GM18873 (cell line): ENCODE data around the gene ZNF57.
"Not testable (repeated sequence)": the region's sequence is repeated elsewhere in the genome, so short reads cannot be mapped to it uniquely, and the experiment has no call there.

ENCODE experiments used
- ATAC-seq: cut with Tn5 transposase; IDR thresholded peaks from one replicate; pipeline ENCODE4 v1.9.1; 2021; ENCODE audit warnings: mild to moderate bottlenecking, moderate library complexity, moderate number of reproducible peaks; ENCODE audit not compliant: unreplicated experiment, low FRiP score

The ZNF57 gene

DNA sequence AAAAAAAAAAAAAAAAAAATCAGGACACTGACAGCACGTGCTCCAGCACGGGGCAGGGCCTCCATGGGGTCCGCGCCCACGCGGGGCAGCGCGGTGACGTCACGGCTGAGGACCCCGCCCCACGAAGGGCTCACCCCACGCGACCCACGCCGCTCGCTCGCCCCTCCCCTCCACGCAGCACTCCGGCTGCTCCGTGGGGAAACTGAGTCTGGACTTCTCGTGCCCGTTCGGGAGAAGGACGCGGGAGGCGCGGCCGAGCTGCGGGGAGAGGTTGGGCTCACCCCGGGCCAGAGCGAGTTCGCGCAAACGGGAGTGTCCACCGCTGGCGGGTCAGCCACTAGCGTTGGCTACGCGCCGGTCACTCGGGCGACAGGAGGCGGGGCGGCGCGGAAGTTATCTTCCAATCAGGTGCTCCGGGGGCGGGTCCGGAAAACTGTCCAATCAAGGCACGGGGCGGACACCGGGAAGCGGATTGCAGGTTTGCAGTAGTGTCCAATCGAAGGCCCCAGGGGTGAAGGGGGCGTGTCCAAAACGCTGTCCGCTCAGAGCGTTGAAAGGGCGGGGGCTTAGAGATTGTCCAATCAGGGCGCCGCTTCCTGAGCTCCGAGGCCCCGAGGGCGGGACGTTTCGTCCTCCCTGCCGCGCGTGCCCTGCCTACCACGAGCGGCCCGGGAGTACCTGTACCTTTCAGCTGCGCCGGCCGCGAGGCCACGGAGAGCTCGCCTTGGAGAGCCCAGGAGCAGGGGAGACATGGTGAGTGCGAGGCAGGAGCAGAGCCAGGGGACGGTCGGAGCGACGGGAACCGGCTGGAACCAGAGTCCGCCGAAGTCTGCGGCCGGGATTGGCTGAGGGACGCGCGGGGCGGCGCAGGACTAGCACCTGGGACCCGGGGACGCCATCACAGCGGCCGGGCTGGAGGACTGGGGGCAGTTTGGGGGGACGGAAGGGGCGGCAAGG is at the start of gene ZNF57:
Gene ZNF57 (plus strand): TSS at position 633 of the 957 bp plus-strand sequence. CDS start 118 bp downstream, at position 751.
- ATAC-seq = peak; percentile 93

DNA sequence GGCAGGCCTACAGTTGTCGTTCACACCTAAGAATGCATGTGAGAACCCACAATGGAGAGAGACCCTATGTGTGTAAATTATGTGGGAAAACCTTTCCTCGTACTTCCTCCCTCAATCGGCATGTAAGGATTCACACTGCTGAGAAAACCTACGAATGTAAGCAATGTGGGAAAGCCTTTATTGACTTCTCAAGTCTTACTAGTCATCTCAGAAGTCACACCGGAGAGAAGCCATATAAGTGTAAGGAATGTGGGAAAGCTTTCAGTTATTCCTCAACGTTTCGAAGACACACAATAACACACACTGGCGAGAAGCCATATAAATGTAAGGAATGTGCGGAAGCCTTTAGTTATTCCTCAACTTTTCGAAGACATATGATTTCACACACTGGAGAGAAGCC is 48.1 kb upstream of the ZNF57 start:
- no peak for ATAC-seq

DNA sequence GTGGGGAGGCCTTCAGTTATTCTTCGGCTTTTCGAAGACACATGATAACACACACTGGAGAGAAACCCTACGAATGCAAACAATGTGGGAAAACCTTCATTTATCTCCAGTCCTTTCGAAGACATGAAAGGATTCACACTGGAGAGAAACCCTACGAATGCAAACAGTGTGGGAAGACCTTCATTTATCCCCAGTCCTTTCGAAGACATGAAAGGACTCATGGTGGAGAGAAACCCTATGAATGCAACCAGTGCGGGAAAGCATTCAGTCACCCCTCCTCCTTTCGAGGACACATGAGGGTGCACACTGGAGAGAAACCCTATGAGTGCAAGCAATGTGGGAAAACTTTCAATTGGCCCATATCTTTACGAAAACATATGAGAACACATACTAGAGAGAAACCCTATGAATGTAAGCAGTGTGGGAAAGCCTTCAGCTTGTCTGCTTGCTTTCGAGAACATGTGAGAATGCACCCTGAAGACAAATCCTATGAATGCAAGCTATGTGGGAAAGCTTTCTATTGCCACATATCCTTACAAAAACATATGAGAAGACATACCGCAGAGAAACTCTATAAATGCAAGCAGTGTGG is 47.6 kb upstream of the ZNF57 start:
- no peak for ATAC-seq

DNA sequence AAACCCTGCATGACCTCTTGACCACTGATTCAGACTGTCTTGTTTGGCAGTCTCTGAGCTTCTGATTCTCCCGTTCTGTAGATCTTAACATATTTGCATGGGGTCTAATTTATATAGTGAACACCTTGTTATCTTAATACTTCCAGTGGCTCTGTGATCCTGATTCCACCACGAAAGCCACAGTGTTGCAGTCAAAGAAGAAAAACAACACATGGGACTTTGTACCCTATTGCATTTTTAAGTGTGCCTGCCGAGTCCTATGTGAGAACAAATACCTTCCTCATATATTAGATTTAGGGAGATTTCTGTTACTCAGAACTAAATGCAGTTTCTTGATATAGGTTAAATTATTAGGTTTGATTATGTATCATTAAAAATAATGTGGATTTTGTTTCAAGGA is 45.9 kb upstream of the ZNF57 start:
- ATAC-seq = no peak

DNA sequence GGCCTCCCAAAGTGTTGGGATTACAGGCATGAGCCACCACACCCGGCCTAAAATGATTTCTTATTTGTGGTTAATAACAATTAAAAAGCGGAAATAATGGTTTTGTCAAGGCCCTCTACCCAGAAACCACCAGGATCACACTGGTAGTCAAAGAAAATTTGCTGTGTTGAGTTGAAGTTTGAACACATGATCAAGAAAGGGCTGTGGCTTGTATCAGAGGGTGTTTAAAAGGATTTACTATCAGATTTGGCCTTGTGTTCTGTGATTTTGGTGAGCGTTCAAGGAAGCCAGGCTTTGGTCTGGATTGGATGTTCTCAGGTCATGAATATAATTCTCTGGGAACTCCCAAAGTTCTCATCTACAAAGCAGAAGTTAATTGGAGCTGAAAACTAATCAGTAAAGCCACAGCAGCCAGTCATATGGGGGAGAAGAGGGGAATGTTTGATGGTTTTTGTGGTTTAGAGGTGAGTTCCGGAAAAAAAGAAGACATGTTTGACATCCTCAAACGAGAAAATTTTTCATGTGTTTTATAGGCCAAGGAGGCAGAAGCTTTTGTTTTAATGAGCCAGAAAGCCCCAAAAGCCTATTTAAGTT is 44.2 kb upstream of the ZNF57 start:
- ATAC-seq = no peak

DNA sequence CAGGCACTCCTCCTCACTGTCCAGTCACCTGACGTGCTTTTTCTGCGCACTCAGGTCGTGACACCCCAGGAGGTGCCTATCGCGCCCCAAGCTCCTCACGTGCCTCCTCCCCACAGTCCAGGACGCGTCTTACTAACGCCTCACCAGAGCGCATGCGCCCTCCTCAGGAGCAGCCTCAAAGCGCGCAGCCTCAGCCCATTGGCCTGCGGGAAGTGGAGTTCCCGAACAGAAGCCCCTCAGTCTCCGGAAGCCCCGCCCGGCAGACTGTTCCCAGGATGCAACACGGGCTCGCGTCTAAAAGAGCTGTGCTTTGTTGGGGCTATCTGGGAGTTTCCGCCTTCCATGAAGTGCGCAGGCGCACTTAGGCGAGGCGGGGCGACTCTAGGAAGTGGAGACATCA is 41.9 kb upstream of the ZNF57 start:
- ATAC-seq = no peak

DNA sequence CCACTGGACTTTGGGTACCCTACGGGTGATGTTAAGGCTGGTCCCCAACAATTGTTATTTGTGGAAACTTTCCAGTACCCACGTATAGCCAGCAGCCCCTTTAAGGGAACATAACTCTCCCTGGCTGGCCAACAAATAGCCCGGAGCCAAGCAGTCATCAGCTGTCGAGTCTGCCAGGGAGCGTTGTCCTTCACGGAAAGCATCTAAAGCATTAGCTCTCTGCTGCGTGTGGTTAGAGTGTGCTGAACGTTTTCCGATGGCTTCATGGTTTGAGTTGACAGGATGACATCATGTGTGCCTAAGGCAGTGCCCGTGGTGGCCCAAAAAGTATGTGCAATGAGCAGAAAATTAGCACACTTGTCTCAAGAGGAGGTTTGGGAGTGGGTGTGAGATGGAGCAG is 36.9 kb upstream of the ZNF57 start:
- no peak for ATAC-seq

DNA sequence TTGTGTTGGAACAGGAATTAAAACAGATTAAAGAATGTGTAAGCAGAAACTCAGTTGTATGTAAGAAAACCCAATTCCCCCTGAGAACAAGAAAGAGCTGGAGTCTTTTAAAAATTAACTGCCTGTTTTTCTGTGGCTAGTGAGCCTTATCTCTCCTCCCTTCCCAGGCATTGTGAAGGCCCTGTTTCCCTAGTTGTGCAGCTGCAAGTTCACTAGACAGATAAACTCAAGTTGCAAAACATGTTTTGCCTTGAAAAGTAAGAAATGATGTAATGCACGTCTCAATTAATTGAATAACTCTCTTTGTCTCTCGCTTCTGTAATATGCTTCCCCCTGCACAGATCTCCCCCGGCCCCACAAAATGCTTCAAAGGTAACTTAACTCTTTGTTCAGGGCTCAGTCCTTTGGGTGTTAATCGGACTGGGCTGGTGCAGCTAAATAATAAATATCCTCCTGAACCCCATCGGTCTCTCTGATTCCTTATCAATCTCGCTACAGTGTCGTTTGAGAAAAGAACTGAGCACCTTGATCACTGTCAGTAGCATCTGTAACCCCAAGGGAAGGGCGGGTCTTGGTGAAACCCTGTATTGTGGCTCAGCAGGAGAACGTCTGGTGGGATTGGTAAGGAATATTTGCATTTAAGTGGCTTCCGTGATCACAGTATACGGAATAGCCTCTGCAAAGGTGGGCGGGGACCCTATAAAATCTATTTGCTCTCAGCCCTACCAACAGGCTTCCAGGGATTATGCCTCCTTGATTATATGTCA is 35.2 kb upstream of the ZNF57 start:
- ATAC-seq = no peak

DNA sequence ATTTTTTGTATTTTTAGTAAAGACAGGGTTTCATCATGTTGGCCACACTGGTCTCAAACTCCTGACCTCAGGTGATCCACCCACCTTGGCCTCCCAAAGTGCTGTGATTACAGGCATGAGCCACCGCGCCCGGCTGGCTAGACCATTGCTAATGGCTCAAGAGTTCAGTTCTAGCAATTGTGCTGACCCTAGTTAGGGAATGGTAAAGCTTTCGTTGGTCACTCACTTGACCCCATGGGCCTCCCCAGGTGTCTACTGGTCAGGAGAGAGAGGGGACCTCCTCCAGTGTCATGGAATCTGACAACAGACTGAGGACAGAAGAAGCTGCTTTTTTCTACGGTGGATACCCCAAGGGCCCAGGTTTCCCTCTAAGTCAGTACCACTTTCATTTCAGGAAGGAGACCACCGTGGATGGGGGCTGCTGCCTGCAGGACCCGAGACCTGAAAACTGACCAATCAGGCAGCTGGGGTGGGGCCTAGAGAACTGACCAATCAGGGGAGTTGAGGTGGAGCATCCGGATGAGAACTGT is 34.2 kb upstream of the ZNF57 start:
- no peak for ATAC-seq

DNA sequence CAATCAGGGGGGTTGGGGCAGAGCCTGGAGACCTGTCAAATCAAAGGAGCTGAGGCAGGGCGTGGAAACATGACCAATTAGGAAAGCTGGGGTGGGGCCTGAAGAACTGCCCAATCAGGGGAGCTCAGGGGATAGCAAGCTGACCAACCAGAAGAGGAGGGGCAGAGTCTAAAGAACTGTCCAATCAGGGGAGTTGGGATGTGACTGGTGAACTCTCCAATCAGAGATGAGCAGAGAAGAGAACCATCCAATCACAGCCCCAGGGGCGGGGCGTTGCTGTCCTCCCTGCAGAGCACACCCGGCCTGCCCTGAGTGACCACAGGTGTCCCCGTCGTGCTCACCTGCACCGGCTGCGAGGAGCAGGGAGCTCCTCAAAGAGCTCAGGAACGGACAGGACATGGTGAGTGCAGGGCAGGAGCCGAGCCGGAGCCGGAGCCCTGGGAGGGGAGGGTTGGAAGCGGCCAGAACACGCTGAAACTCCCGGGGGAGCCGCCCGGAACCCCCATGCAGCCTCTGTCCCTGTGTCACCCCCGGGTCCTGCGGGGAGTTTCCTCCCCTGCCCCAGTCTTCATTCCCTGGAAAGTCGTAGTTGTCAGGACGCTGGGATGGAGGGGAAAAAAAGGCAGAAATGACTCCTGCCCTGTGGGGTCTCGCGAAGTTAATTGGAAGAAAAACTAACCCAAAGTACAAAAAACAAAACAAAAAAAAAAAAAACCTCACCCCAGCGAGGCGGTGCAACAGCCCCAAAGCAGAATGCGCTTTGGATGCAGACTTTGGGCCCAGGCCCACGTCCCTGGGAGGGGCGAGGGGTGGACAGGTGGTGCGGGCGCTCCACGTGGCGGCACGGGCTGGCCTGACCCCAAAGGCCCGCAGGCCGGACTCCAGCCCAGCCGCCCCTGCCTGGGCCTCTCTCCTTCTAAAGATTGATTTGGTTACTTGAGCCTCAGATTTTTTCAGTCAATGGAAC is 33.4 kb upstream of the ZNF57 start, which contains the start of gene ZNF556:
Gene ZNF556 (plus strand): TSS at position 311 of the 967 bp plus-strand sequence. CDS start 87 bp downstream, at position 398.
- no peak for ATAC-seq

DNA sequence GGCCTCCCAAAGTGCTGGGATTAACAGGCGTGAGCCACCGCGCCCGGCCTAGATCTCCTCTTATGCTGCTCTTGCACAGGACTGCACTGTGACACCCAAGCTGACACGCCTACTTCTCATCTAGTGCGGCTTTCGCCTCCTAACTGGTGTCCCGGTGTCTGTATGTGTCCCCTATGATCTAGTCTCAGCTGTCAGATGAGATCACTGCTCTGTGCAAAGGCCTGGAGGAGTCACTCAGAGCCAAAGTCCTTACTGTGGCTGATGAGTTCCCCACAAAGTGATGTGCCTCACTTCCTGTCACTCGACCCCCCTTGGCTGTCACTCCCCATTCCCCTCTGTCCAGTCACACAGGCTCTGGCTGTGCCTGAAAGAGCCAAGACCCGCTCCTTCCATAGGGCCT is 31.1 kb upstream of the ZNF57 start:
- no peak for ATAC-seq

DNA sequence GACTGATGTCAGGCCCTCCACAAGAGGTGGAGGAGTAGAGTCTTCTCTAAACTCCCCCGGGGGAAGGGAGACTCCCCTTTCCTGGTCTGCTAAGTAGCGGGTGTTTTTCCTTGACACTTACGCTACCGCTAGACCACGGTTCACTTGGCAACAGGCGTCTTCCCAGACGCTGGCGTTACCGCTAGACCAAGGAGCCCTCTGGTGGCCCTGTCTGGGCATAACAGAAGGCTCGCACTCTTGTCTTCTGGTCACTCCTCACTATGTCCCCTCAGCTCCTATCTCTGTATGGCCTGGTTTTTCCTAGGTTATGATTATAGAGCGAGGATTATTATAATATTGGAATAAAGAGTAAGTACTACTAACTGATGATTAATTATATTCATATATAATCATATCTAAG is 28.6 kb upstream of the ZNF57 start:
- not testable (repeated sequence) for ATAC-seq

DNA sequence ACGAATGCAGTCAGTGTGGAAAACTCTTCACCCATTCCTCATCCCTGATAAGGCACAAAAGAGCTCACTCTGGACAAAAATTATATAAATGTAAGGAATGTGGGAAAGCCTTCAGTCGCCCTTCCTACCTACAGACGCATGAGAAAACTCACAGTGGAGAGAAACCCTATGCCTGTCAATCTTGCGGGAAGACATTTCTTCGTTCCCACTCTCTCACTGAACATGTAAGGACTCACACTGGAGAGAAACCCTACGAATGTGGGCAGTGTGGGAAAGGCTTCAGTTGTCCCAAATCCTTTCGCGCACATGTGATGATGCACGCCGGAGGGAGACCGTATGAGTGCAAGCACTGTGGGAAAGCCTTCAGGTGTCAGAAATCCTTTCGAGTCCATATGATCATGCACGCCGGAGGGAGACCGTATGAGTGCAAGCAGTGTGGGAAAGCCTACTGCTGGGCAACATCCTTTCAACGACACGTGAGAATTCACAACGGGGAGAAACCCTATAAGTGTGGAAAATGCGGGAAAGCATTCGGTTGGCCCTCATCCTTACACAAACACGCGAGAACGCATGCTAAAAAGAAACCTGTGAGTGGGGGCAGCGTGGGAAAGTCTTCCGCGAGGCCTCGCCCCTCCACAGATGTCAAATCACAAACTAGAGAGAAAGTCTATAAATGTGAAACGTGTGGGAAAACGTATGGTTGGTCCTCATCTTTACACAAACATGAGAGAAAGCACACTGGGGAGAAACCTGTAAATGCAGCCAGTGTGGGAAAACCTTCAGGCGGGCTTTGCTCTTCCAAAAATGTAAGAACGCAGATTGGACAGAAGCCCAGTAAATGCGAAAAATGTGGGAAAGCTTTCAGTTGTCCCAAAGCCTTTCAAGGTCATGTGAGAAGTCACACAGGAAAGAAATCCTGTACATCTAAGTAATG is 23.1 kb upstream of the ZNF57 start:
- ATAC-seq = no peak

DNA sequence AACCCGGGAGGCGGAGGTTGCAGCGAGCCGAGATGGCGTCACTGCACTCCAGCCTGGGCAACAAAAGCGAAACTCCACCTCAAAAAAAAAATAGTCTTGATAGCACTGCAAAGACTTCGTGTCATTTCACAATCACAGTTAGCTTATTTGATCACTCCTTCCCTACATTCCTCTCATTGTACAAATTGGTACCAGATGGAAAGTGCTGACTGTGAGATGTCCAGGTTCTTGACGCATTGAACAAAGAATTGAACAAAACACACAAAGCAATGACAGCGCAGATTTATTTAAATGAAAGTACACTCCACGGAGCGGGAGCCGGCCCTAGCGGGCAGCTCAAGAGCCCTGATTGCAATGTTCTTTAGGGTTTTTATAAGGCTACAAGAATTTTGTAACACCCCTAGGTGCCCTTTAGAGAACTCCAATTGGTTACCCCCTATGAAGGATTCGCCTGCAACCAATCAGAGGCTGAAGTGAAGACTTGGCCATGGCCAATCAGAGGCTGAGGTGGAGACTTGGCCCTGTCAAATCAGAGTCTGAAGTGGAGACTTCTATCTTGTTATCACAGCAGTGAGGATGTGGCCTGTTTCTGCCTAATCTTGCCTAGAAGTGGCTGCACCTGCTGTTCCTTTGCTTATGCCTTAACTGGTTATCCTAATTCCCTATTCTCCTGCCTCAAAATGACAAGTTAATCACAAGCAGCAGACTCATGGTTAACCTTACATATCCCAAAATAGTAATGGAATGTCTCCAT is 16.9 kb upstream of the ZNF57 start:
- ATAC-seq = no peak

DNA sequence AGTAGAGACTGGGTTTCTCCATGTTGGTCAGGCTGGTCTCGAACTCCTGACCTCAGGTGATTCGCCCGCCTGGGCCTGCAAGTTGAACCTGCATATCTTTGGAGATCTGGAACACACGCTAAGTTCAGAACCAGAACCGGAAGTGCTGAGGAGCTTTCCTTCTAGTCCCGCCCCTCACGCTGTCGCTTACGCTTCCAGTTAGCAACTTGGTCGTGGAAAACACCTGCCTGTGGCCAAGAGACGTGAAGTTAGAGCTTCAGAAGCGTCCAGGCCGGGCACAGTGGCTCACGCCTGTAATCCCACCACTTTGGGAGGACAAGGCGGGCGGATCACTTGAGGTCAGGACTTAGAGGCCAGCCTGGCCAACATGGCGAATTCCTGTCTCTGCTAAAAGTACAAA is 15.0 kb upstream of the ZNF57 start:
- ATAC-seq = no peak

DNA sequence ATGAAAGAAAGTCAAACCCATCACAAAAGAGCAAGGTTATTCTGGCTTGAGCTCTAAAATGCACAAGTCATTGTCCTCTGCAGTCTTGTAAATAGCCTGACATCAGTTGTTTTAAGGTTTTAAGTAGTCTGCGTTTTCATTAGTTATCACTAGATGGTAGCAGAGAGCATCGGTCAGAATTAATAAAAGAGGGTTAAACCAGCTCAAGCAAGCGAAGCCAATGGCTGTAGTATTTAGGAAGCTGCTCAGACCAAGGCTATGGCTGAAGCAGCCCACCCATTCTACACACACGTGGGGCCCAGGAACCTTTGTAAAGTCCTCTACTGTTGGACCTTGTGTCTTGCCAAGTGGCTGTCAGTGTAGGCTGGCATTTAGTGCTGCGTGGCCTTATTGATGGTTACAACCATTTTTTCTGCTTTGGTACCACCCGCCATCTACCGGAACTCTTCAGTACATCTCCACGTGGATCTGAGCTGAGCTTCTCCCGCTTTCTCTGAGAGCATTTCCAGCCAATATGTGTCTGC is 13.3 kb upstream of the ZNF57 start:
- no peak for ATAC-seq

DNA sequence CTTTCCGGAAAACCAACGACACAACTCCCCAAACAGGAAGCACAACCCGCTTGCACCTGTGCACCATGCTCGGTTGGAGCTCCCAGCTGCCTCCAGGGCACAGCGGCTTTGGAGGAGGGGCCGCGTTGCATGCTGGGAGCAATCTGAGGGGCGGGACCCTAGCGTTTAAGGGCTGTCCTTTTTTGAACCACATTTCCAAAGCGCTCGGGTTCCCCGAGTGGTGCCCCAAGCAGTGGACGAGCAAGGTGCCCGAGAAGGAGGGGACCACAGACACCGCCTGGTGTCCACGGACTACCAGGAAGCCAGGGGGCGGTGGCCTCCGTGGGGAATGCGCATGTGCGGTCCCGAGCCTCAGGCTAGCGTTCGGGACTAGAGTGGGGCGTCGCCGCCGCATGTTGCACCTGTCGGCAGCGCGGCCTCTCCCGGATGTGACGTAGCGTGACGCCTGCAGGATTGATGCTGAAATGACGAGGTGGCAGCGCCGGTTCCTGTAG is 11.9 kb upstream of the ZNF57 start:
- ATAC-seq = no peak
